Progenitor cell of endocrine pancreas (in vitro differentiated cells): ENCODE results near the gene NUDCD2. TPM values are rescaled to one million over a fixed set of nuclear protein-coding genes. Genes with fewer than 3 reads are reported as not detected.
A peak's percentile ranks its signal among the peaks of the same experiment; 100 is the strongest.

Source experiments
- DNase-seq: peaks from one replicate; pipeline ENCODE4 v3.0.0; 2021; ENCODE audit warnings: low spot score; ENCODE audit not compliant: unreplicated experiment
- H3K27ac Mint-ChIP-seq: 2 replicates; pipeline ENCODE4 v1.8.0; 2021; ENCODE audit warnings: mild to moderate bottlenecking, moderate library complexity, mixed read lengths
- H3K27me3 Mint-ChIP-seq: 2 replicates; pipeline ENCODE4 v1.8.0; 2021; ENCODE audit warnings: mixed read lengths
- H3K36me3 Mint-ChIP-seq: 2 replicates; pipeline ENCODE4 v1.8.0; 2022; ENCODE audit warnings: mixed read lengths; ENCODE audit not compliant: insufficient read depth
- H3K4me1 Mint-ChIP-seq: 2 replicates; pipeline ENCODE4 v1.8.0; 2021; ENCODE audit warnings: low read depth, mixed read lengths
- H3K4me3 Mint-ChIP-seq: 2 replicates; pipeline ENCODE4 v1.8.0; 2021; ENCODE audit warnings: low read depth, mild to moderate bottlenecking, moderate library complexity, mixed read lengths
- H3K9me3 Mint-ChIP-seq: 2 replicates; pipeline ENCODE4 v1.8.0; 2021; ENCODE audit warnings: low read depth, mixed read lengths
- CTCF ChIP-seq: fragments of 200-600 bp; sonication (generic); IDR thresholded peaks from one replicate; pipeline ENCODE4 v1.5.0; 2021; ENCODE audit warnings: antibody characterized with exemption, mild to moderate bottlenecking; ENCODE audit not compliant: unreplicated experiment
- total RNA-seq: library from RNA; stranded (reverse); gene quantifications from 2 replicates; pipeline ENCODE4 v1.2.1, GENCODE V29; 2021

Gene NUDCD2
- total RNA-seq, 1 donor from 2014 or later: 33.0 TPM

GRCh38 chr5:163505368-163506094, 45.6 kb upstream of the NUDCD2 start, which contains the start of gene MAT2B:
MAT2B (plus strand) TSS chr5:163505619; CDS start chr5:163505687, 68 bp downstream.
- peaks cover 40% of the 10 kb centered on the region for H3K4me1 Mint-ChIP-seq
- peak; percentile 90 for DNase-seq
- H3K36me3 Mint-ChIP-seq: peaks cover 3% of the 10 kb centered on the region
- peak; percentile 63 for TF ChIP-seq CTCF
- H3K27ac Mint-ChIP-seq: peak within 1 kb of the TSS; percentile 99
- H3K4me3 Mint-ChIP-seq: peak within 1 kb of the TSS; percentile 95
- no peaks in the 10 kb centered on the region for H3K9me3 Mint-ChIP-seq
- H3K27me3 Mint-ChIP-seq: no peaks in the 10 kb centered on the region

GRCh38 chr5:163505049-163505367, 45.1 kb upstream of the NUDCD2 start:
- H3K9me3 Mint-ChIP-seq: no peaks in the 10 kb centered on the region
- H3K4me3 Mint-ChIP-seq: peak overlapping the region; percentile 95
- TF ChIP-seq CTCF: no peak
- no peaks in the 10 kb centered on the region for H3K27me3 Mint-ChIP-seq
- DNase-seq: no peak
- H3K36me3 Mint-ChIP-seq: peaks cover 3% of the 10 kb centered on the region
- H3K27ac Mint-ChIP-seq: peak overlapping the region; percentile 99
- H3K4me1 Mint-ChIP-seq: peaks cover 40% of the 10 kb centered on the region

- no peak for DNase-seq
- peak overlapping the region; percentile 95 for H3K4me3 Mint-ChIP-seq
- H3K27ac Mint-ChIP-seq: peak overlapping the region; percentile 99
- no peaks in the 10 kb centered on the region for H3K27me3 Mint-ChIP-seq
- H3K4me1 Mint-ChIP-seq: peaks cover 40% of the 10 kb centered on the region
- TF ChIP-seq CTCF: no peak
- H3K9me3 Mint-ChIP-seq: no peaks in the 10 kb centered on the region
- H3K36me3 Mint-ChIP-seq: peaks cover 3% of the 10 kb centered on the region
Measured at GRCh38 chr5:163504079-163504931, 44.4 kb upstream of the NUDCD2 start.

GRCh38 chr5:163503106-163504078, 43.5 kb upstream of the NUDCD2 start:
- Mint-ChIP-seq H3K36me3 (no peaks in the 10 kb centered on the region), H3K4me3 (peak overlapping the region; percentile 95), H3K4me1 (peaks cover 34% of the 10 kb centered on the region), H3K27ac (peak overlapping the region; percentile 99), H3K27me3 (no peaks in the 10 kb centered on the region), H3K9me3 (no peaks in the 10 kb centered on the region)
- DNase-seq: no peak
- peak; percentile 27 for TF ChIP-seq CTCF
